ENCODE results near the gene SPEG.

DNA sequence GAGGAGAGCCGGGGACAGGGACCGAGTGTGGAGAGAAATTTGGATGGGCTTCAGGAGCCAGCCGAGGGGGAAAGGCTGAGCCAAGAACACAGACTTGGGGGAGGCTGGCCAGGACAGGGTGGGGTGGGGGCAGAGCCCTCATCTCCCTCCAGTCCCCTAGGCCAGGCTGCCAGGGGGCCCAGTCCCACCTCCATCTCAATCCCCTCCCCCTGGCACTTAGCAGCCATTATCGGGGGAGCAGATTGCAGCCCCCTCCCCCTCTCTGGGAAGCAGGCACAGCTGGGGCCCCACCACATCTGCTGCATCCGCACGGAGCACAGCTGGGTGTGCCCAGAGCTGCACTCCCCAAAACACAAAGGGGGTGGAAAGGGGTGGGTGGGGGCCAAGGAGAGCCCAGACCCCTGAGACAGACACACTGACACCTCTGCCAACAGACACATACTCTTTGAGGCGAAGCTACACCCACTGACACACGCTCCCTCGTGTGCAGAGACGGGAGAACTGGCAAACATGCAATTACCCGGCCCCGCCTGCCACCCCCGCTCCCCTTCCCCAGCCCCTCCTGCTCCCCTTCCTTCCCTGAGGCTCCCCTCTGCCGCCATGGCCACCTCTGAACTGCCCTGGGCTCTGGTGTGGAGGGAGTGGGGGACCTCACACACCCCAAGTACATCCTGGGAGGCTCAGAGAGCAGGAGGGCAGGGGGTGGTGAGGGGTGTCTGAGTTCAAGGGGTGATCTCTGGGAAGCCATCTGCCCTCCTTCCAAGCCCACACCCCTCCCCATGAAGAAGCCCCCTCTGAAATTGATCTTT, 74.5 kb downstream of the SPEG start:
- TF ChIP-seq, protein P1, sequence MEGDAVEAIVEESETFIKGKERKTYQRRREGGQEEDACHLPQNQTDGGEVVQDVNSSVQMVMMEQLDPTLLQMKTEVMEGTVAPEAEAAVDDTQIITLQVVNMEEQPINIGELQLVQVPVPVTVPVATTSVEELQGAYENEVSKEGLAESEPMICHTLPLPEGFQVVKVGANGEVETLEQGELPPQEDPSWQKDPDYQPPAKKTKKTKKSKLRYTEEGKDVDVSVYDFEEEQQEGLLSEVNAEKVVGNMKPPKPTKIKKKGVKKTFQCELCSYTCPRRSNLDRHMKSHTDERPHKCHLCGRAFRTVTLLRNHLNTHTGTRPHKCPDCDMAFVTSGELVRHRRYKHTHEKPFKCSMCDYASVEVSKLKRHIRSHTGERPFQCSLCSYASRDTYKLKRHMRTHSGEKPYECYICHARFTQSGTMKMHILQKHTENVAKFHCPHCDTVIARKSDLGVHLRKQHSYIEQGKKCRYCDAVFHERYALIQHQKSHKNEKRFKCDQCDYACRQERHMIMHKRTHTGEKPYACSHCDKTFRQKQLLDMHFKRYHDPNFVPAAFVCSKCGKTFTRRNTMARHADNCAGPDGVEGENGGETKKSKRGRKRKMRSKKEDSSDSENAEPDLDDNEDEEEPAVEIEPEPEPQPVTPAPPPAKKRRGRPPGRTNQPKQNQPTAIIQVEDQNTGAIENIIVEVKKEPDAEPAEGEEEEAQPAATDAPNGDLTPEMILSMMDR (IDR thresholded peaks at IDR 0.05 in 8 of 11, conservative IDR thresholded peaks at IDR 0.05 in 3 of 11) = no peak
- no peak for TF ChIP-seq POLR2A (IDR thresholded peaks at IDR 0.05)
